GM12878 (cell line): ENCODE data around the gene ZNF200. TPM values are rescaled to one million over a fixed set of nuclear protein-coding genes. Genes with fewer than 3 reads are reported as not detected.

Experiments
- BHLHE40 ChIP-seq, 2 experiments: fragments of 450-650 bp in 1 of 2; IDR thresholded peaks; 2 replicates each; pipeline ENCODE4 v1.6.1; 2011 to 2017; ENCODE audit warnings: low read depth in 2 of 2, borderline replicate concordance in 1 of 2, improper control_type of control experiment in 1 of 2, low read length in 1 of 2, mild to moderate bottlenecking in 1 of 2
- E4F1 ChIP-seq: fragments of 450-650 bp; IDR thresholded peaks from 2 replicates; pipeline ENCODE4 v1.6.1; 2018; ENCODE audit warnings: borderline replicate concordance, mild to moderate bottlenecking; ENCODE audit not compliant: partially characterized antibody
- FOS ChIP-seq: IDR thresholded peaks from 3 replicates; pipeline ENCODE4 v1.6.1; 2011; ENCODE audit warnings: borderline replicate concordance; ENCODE audit not compliant: insufficient read length; ENCODE audit errors: extremely low read depth
- IKZF2 ChIP-seq, 2 experiments: fragments of 450-650 bp; IDR thresholded peaks; 2 replicates each; pipeline ENCODE4 v1.6.1; 2017; ENCODE audit warnings: mild to moderate bottlenecking in 2 of 2, moderate library complexity in 2 of 2
- MEF2B ChIP-seq: fragments of 450-650 bp; IDR thresholded peaks from 2 replicates; pipeline ENCODE4 v1.6.1; 2018; ENCODE audit warnings: mild to moderate bottlenecking, moderate library complexity; ENCODE audit not compliant: partially characterized antibody, poor library complexity, severe bottlenecking
- NBN ChIP-seq: fragments of 450-650 bp; IDR thresholded peaks from 2 replicates; pipeline ENCODE4 v1.6.1; 2016
- NFYA ChIP-seq: IDR thresholded peaks from 2 replicates; pipeline ENCODE4 v1.6.1; 2011; ENCODE audit warnings: low read depth, mild to moderate bottlenecking, low read length, improper control_type of control experiment, borderline replicate concordance
- NFYB ChIP-seq: IDR thresholded peaks from 2 replicates; pipeline ENCODE4 v1.6.1; 2011; ENCODE audit warnings: low read depth, mild to moderate bottlenecking, low read length, improper control_type of control experiment, moderate library complexity; ENCODE audit not compliant: insufficient read depth
- POLR2A ChIP-seq: IDR thresholded peaks from 2 replicates; pipeline ENCODE4 v1.6.1; 2011; ENCODE audit warnings: low read depth, mild to moderate bottlenecking, low read length
- SPI1 ChIP-seq: IDR thresholded peaks from 2 replicates; pipeline ENCODE4 v1.6.1; 2011; ENCODE audit warnings: low read depth, mild to moderate bottlenecking, low read length, moderate library complexity, borderline replicate concordance; ENCODE audit not compliant: insufficient read depth
- SREBF1 ChIP-seq: IDR thresholded peaks from 2 replicates; pipeline ENCODE4 v1.6.1; 2012; ENCODE audit warnings: mild to moderate bottlenecking, low read length
- SREBF2 ChIP-seq: IDR thresholded peaks from 2 replicates; pipeline ENCODE4 v1.6.1; 2012; ENCODE audit warnings: mild to moderate bottlenecking, low read length
- ZNF207 ChIP-seq: fragments of 450-650 bp; IDR thresholded peaks from 2 replicates; pipeline ENCODE4 v1.6.1; 2014; ENCODE audit warnings: antibody characterized with exemption, mild to moderate bottlenecking, borderline replicate concordance
- ZNF24 ChIP-seq: fragments of 450-650 bp; IDR thresholded peaks from 2 replicates; pipeline ENCODE4 v1.6.1; 2017; ENCODE audit warnings: antibody characterized with exemption, mild to moderate bottlenecking
- polyA plus RNA-seq, 11 experiments: library from polyadenylated mRNA; depleted of rRNA in 4 of 11; unstranded in 6 of 11; stranded (reverse) in 5 of 11; fragments of >200 nt; fragmentation: Nextera tagmentation in 4 of 11; fragmentation: Illumina TruSeq in 1 of 11; extraction: Ambion mirVana in 4 of 11; extraction: Trizol in 1 of 11; gene quantifications; 1 replicate in 1 of 11; 2 replicates in 10 of 11; pipeline versions ENCODE4 v1.2.1 to v1.2.3, GENCODE V29; 2011 to 2016; ENCODE audit warnings: inconsistent platforms in 2 of 11, missing spikeins in 2 of 11, low read depth in 1 of 11
- total RNA-seq, 4 experiments: library from RNA; depleted of rRNA in 3 of 4; stranded (reverse); fragments of >200 nt in 3 of 4; fragmentation: Illumina TruSeq in 1 of 4; extraction: Trizol in 1 of 4; gene quantifications; 2 replicates each; pipeline versions ENCODE4 v1.2.1 to v1.2.3, GENCODE V29; 2013 to 2021
- TF ChIP-seq, protein P1 (sequence below): fragments of 450-650 bp; IDR thresholded peaks from 2 replicates; pipeline ENCODE4 v1.6.1; 2016; ENCODE audit warnings: mild to moderate bottlenecking, moderate library complexity, borderline replicate concordance

Gene ZNF200
- total and polyA plus RNA-seq, 10 of the 15 experiments (the other 5 are each of a cell fraction or from before 2014, with no cell fraction given) = 4.0 to 13.9 (median 9.6) TPM

- no peak for TF ChIP-seq SREBF1
- TF ChIP-seq SREBF2 = peak; percentile 82
- TF ChIP-seq NFYB = peak; percentile 44; the same call in 1 of the 2 replicates
- TF ChIP-seq NFYA = no peak
- 0 out of 4 replicates have a peak, but pooled peaks of 1 of the 2 experiments have one; percentile 6 for TF ChIP-seq IKZF2 (IDR thresholded peaks at IDR 0.05)
- peak in 1 of 2 experiments; percentile 70; a peak in 1 of 4 replicates for TF ChIP-seq BHLHE40 (IDR thresholded peaks at IDR 0.05; ENCODE audit: borderline replicate concordance in 1 of 2, low read depth in 2 of 2, low read length in 1 of 2)
- TF ChIP-seq E4F1 = no peak
- TF ChIP-seq ZNF24 = peak; percentile 94
- peak; percentile 42; the same call in 1 of the 2 replicates for TF ChIP-seq POLR2A
- TF ChIP-seq, protein P1, sequence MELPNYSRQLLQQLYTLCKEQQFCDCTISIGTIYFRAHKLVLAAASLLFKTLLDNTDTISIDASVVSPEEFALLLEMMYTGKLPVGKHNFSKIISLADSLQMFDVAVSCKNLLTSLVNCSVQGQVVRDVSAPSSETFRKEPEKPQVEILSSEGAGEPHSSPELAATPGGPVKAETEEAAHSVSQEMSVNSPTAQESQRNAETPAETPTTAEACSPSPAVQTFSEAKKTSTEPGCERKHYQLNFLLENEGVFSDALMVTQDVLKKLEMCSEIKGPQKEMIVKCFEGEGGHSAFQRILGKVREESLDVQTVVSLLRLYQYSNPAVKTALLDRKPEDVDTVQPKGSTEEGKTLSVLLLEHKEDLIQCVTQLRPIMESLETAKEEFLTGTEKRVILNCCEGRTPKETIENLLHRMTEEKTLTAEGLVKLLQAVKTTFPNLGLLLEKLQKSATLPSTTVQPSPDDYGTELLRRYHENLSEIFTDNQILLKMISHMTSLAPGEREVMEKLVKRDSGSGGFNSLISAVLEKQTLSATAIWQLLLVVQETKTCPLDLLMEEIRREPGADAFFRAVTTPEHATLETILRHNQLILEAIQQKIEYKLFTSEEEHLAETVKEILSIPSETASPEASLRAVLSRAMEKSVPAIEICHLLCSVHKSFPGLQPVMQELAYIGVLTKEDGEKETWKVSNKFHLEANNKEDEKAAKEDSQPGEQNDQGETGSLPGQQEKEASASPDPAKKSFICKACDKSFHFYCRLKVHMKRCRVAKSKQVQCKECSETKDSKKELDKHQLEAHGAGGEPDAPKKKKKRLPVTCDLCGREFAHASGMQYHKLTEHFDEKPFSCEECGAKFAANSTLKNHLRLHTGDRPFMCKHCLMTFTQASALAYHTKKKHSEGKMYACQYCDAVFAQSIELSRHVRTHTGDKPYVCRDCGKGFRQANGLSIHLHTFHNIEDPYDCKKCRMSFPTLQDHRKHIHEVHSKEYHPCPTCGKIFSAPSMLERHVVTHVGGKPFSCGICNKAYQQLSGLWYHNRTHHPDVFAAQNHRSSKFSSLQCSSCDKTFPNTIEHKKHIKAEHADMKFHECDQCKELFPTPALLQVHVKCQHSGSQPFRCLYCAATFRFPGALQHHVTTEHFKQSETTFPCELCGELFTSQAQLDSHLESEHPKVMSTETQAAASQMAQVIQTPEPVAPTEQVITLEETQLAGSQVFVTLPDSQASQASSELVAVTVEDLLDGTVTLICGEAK = peak; percentile 31; the same call in 1 of the 2 replicates
- no peak for TF ChIP-seq FOS
- no peak for TF ChIP-seq ZNF207
- TF ChIP-seq MEF2B = peak; percentile 45
- no peak for TF ChIP-seq SPI1
- no peak for TF ChIP-seq NBN
These were observed 45.8 kb downstream of the ZNF200 start (continued) for GRCh38 chr16:3188925-3189825.
